ENCODE measurements around the gene FAM120AOS.

- TF ChIP-seq POLR2A (IDR thresholded peaks at IDR 0.05) (no peak), CTCF (IDR thresholded peaks at IDR 0.05) (no peak)
Observed at GRCh38 chr9:93476924-93477323, 23.5 kb upstream of the FAM120AOS start.

Data from lower leg skin (tissue), 3 donors.